HG02970 (cell line): ENCODE data around the gene NOL4L.
"Not testable (repeated sequence)": the region's sequence is repeated elsewhere in the genome, so short reads cannot be mapped to it uniquely, and the experiment has no call there.

ENCODE experiments used
- ATAC-seq: cut with Tn5 transposase; IDR thresholded peaks from one replicate; pipeline ENCODE4 v1.9.1; 2021; ENCODE audit warnings: mild to moderate bottlenecking, moderate library complexity, moderate number of reproducible peaks; ENCODE audit not compliant: unreplicated experiment, low FRiP score

The NOL4L gene

GRCh38 chr20:32476684-32477593, 108.2 kb downstream of the NOL4L start:
- no peak for ATAC-seq

- ATAC-seq, result no peak
Measured at GRCh38 chr20:32474967-32475811, 109.9 kb downstream of the NOL4L start.

- ATAC-seq, result no peak
Measured at GRCh38 chr20:32474717-32474966, 110.5 kb downstream of the NOL4L start.

- ATAC-seq, result no peak
Measured at GRCh38 chr20:32474009-32474716, 111.0 kb downstream of the NOL4L start.

GRCh38 chr20:32473231-32474008, 111.7 kb downstream of the NOL4L start:
- no peak for ATAC-seq

- no peak for ATAC-seq
Measured at GRCh38 chr20:32472581-32473207, 112.4 kb downstream of the NOL4L start.

GRCh38 chr20:32470940-32471339, 114.2 kb downstream of the NOL4L start:
- ATAC-seq, result no peak

- no peak for ATAC-seq
Measured at GRCh38 chr20:32470025-32470861, 114.9 kb downstream of the NOL4L start.

- no peak for ATAC-seq
Measured at GRCh38 chr20:32468860-32469259, 116.3 kb downstream of the NOL4L start.

GRCh38 chr20:32468313-32468640, 116.9 kb downstream of the NOL4L start:
- ATAC-seq, result no peak

GRCh38 chr20:32467506-32468312, 117.4 kb downstream of the NOL4L start:
- ATAC-seq, result no peak

- no peak for ATAC-seq
Measured at GRCh38 chr20:32466739-32467505, 118.2 kb downstream of the NOL4L start.

GRCh38 chr20:32465901-32466675, 119.0 kb downstream of the NOL4L start:
- ATAC-seq, result not testable (repeated sequence)

GRCh38 chr20:32465092-32465900, 119.8 kb downstream of the NOL4L start:
- ATAC-seq, result no peak

GRCh38 chr20:32464401-32465091, 120.6 kb downstream of the NOL4L start:
- ATAC-seq, result no peak
